Liver (tissue), 9 donors: Measurements from ENCODE around the gene CUTA. TPM values are rescaled to one million over a fixed set of nuclear protein-coding genes. Genes with fewer than 3 reads are reported as not detected.

ENCODE experiments used
- DNase-seq: peaks from one replicate; pipeline ENCODE4 v3.0.0-alpha.2; 2017; ENCODE audit warnings: low spot score
- H3K27ac ChIP-seq, 2 donors: one replicate each; pipeline ENCODE4 v1.7.0; 2013; ENCODE audit warnings: inconsistent platforms in 2 of 2, low read length in 2 of 2, control low read depth in 1 of 2, low read depth in 1 of 2, mild to moderate bottlenecking in 1 of 2
- H3K27me3 ChIP-seq, 4 donors: one replicate each; pipeline versions ENCODE4 v1.6.1 to v1.7.0; 2013; ENCODE audit warnings: low read length in 3 of 4, inconsistent platforms in 1 of 4, mild to moderate bottlenecking in 1 of 4, moderate library complexity in 1 of 4; ENCODE audit not compliant: control insufficient read depth in 4 of 4, insufficient read depth in 4 of 4
- H3K36me3 ChIP-seq, 4 donors: one replicate each; pipeline versions ENCODE4 v1.6.1 to v1.7.0; 2013; ENCODE audit warnings: low read length in 3 of 4, mild to moderate bottlenecking in 3 of 4, low read depth in 1 of 4, moderate library complexity in 1 of 4; ENCODE audit not compliant: control insufficient read depth in 4 of 4, insufficient read depth in 3 of 4
- H3K4me1 ChIP-seq, 4 donors: one replicate each; pipeline versions ENCODE4 v1.6.1 to v1.7.0; 2013; ENCODE audit warnings: low read length in 3 of 4, mild to moderate bottlenecking in 3 of 4, moderate library complexity in 1 of 4; ENCODE audit not compliant: control insufficient read depth in 4 of 4, insufficient read depth in 4 of 4
- H3K4me3 ChIP-seq, 3 donors: one replicate each; pipeline versions ENCODE4 v1.6.1 to v1.7.0; 2013; ENCODE audit warnings: low read length in 3 of 3, control low read depth in 1 of 3, low read depth in 1 of 3, mild to moderate bottlenecking in 1 of 3
- H3K9ac ChIP-seq, 2 donors: one replicate each; pipeline ENCODE4 v1.7.0; 2013; ENCODE audit warnings: low read length in 2 of 2, mild to moderate bottlenecking in 2 of 2, moderate library complexity in 2 of 2, control low read depth in 1 of 2, low read depth in 1 of 2
- H3K9me3 ChIP-seq, 4 donors: one replicate each; pipeline versions ENCODE4 v1.6.1 to v1.7.0; 2013; ENCODE audit warnings: low read length in 3 of 4; ENCODE audit not compliant: control insufficient read depth in 4 of 4
- FOXA1 ChIP-seq: IDR thresholded peaks from 2 replicates; pipeline ENCODE4 v1.6.1; 2016; ENCODE audit warnings: antibody characterized with exemption
- FOXA2 ChIP-seq: IDR thresholded peaks from 2 replicates; pipeline ENCODE4 v1.6.1; 2016; ENCODE audit warnings: antibody characterized with exemption
- GABPA ChIP-seq, 2 donors: IDR thresholded peaks in 1 of 2; conservative IDR thresholded peaks in 1 of 2; 2 replicates each; pipeline ENCODE4 v1.6.1; 2016; ENCODE audit warnings: antibody characterized with exemption in 2 of 2, mild to moderate bottlenecking in 1 of 2, moderate library complexity in 1 of 2
- HNF4G ChIP-seq: IDR thresholded peaks from 2 replicates; pipeline ENCODE4 v1.6.1; 2016; ENCODE audit warnings: antibody characterized with exemption
- JUND ChIP-seq, 2 donors: IDR thresholded peaks; 2 replicates each; pipeline ENCODE4 v1.6.1; 2016; ENCODE audit warnings: antibody characterized with exemption in 2 of 2
- RAD21 ChIP-seq, 2 donors: IDR thresholded peaks; 2 replicates each; pipeline ENCODE4 v1.6.1; 2016; ENCODE audit warnings: antibody characterized with exemption in 2 of 2, mild to moderate bottlenecking in 2 of 2
- TAF1 ChIP-seq: conservative IDR thresholded peaks from 2 replicates; pipeline ENCODE4 v1.6.1; 2016; ENCODE audit warnings: antibody characterized with exemption, mild to moderate bottlenecking
- YY1 ChIP-seq: IDR thresholded peaks from 2 replicates; pipeline ENCODE4 v1.6.1; 2016; ENCODE audit warnings: antibody characterized with exemption, mild to moderate bottlenecking
- WGBS: extraction: QIAGEN DNeasy Blood & Tissue Kit; methylation state at CpG from one replicate; pipeline ENCODE4 v1.1.7; 2013; 5-methylcytosine and 5-hydroxymethylcytosine counted together
- polyA plus RNA-seq, 2 donors: library from polyadenylated mRNA; stranded (reverse) in 1 of 2; unstranded in 1 of 2; fragments of 200-250 nt in 1 of 2; fragments of >200 nt in 1 of 2; fragmentation: Nextera tagmentation in 1 of 2; extraction: Ambion mirVana in 1 of 2; gene quantifications; one replicate each; pipeline versions ENCODE4 v1.2.1 to v1.2.3, GENCODE V29; 2013 to 2015
- total RNA-seq, 2 donors: library from RNA; depleted of rRNA; stranded (reverse); fragments of >200 nt; gene quantifications; one replicate each; pipeline ENCODE4 v1.2.3, GENCODE V29; 2014
- TF ChIP-seq, protein P1 (sequence below): IDR thresholded peaks from 2 replicates; pipeline ENCODE4 v1.6.1; 2016; ENCODE audit warnings: antibody characterized with exemption
- TF ChIP-seq, protein P2 (sequence below): fragments of 150-350 bp; IDR thresholded peaks from 2 replicates; pipeline ENCODE4 v1.5.1; 2017; ENCODE audit warnings: improper control_type of control experiment, low read depth, low read length; ENCODE audit not compliant: missing input control
- TF ChIP-seq, protein P3 (sequence below): IDR thresholded peaks from 2 replicates; pipeline ENCODE4 v1.6.1; 2016; ENCODE audit warnings: antibody characterized with exemption, mild to moderate bottlenecking
- donor health status: healthy.
- donor health status: healthy.
- donor health status: healthy.
- donor health status: healthy.
- donor health status: healthy.

The CUTA gene
- total and polyA plus RNA-seq, 4 donors, result 33.1 to 164 (median 93.2) TPM

DNA sequence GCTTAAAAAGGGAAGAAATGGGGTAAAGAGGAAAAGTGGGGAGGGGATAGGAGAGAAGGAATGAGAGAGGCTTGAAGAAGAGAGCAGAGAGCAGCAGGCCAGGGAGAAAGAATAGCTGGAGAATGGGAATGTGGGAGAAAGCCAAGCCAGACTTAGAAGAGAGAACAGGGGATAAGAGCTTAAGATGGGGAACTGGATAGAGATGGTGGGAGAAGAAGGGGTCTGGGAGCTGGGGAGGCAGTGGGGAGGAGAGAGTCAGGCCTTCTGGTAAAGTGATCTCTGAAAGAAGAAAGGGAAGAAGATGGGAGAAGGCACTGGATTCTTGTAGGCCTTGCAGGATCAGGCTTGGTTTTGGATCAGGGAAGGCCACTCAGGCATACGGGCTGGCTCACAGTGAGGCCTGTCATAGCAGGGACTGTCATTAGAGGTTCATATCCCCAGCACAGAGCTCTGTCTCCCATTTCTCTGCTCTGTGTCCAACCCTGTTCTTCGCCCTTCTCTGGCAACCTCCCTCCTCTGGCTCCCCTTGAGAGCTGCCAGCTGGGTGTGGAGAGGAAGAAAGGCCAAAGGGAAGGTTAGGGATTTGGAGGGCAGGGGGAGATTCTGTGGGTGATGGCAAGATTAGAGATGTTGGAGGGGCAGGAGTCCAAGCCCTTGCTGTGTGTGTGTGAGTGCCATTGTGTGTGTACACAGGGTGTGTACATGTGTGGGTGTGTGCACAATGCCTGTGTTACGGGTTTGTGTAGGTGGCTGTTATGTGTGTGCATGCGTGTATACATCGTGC lies 11.3 kb upstream of the CUTA start:
- no peak overlapping the region for H3K4me3 ChIP-seq
- H3K9ac ChIP-seq, result no peak overlapping the region
- H3K36me3 ChIP-seq, result no peaks in the 10 kb centered on the region
- TF ChIP-seq HNF4G (no peak), JUND (IDR thresholded peaks at IDR 0.05) (no peak), TAF1 (no peak), YY1 (no peak), FOXA1 (no peak), FOXA2 (no peak)
- TF ChIP-seq, protein P1, sequence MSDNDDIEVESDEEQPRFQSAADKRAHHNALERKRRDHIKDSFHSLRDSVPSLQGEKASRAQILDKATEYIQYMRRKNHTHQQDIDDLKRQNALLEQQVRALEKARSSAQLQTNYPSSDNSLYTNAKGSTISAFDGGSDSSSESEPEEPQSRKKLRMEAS, result no peak
- TF ChIP-seq, protein P2, sequence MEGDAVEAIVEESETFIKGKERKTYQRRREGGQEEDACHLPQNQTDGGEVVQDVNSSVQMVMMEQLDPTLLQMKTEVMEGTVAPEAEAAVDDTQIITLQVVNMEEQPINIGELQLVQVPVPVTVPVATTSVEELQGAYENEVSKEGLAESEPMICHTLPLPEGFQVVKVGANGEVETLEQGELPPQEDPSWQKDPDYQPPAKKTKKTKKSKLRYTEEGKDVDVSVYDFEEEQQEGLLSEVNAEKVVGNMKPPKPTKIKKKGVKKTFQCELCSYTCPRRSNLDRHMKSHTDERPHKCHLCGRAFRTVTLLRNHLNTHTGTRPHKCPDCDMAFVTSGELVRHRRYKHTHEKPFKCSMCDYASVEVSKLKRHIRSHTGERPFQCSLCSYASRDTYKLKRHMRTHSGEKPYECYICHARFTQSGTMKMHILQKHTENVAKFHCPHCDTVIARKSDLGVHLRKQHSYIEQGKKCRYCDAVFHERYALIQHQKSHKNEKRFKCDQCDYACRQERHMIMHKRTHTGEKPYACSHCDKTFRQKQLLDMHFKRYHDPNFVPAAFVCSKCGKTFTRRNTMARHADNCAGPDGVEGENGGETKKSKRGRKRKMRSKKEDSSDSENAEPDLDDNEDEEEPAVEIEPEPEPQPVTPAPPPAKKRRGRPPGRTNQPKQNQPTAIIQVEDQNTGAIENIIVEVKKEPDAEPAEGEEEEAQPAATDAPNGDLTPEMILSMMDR, result no peak
- TF ChIP-seq, protein P3, sequence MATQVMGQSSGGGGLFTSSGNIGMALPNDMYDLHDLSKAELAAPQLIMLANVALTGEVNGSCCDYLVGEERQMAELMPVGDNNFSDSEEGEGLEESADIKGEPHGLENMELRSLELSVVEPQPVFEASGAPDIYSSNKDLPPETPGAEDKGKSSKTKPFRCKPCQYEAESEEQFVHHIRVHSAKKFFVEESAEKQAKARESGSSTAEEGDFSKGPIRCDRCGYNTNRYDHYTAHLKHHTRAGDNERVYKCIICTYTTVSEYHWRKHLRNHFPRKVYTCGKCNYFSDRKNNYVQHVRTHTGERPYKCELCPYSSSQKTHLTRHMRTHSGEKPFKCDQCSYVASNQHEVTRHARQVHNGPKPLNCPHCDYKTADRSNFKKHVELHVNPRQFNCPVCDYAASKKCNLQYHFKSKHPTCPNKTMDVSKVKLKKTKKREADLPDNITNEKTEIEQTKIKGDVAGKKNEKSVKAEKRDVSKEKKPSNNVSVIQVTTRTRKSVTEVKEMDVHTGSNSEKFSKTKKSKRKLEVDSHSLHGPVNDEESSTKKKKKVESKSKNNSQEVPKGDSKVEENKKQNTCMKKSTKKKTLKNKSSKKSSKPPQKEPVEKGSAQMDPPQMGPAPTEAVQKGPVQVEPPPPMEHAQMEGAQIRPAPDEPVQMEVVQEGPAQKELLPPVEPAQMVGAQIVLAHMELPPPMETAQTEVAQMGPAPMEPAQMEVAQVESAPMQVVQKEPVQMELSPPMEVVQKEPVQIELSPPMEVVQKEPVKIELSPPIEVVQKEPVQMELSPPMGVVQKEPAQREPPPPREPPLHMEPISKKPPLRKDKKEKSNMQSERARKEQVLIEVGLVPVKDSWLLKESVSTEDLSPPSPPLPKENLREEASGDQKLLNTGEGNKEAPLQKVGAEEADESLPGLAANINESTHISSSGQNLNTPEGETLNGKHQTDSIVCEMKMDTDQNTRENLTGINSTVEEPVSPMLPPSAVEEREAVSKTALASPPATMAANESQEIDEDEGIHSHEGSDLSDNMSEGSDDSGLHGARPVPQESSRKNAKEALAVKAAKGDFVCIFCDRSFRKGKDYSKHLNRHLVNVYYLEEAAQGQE, result no peak
- no peaks in the 10 kb centered on the region for H3K27me3 ChIP-seq
- peak overlapping the region; percentile 23 to 27 for H3K27ac ChIP-seq
- WGBS, result 81% methylated on average over 5 of the region's 5 CpGs
- H3K9me3 ChIP-seq, result no peaks in the 10 kb centered on the region
- peaks cover 13 to 47% (median 28%) of the 10 kb centered on the region in 4 donors for H3K4me1 ChIP-seq
- no peak for DNase-seq

GRCh38 chr6:33428224-33428965 lies 10.5 kb upstream of the CUTA start:
- no peak for TF ChIP-seq FOXA2
- TF ChIP-seq, protein P2, result peak; percentile 36
- TF ChIP-seq HNF4G, result no peak
- TF ChIP-seq GABPA (IDR thresholded peaks at IDR 0.05 in 1 of 2, conservative IDR thresholded peaks at IDR 0.05 in 1 of 2), result no peak
- no peak for TF ChIP-seq TAF1
- no peak for TF ChIP-seq FOXA1
- TF ChIP-seq, protein P3, result no peak
- TF ChIP-seq RAD21 (IDR thresholded peaks at IDR 0.05), result peak in 1 of 2 donors; percentile 46
- Histone ChIP-seq H3K4me3 (peak overlapping the region in 2 of 3 donors; percentile 5 to 60), H3K9ac (no peak overlapping the region), H3K36me3 (no peaks in the 10 kb centered on the region), H3K27ac (peak overlapping the region; percentile 15 to 16), H3K4me1 (peaks cover 13 to 47% (median 28%) of the 10 kb centered on the region in 4 donors), H3K27me3 (no peaks in the 10 kb centered on the region), H3K9me3 (no peaks in the 10 kb centered on the region)
- 19% methylated on average over 33 of the region's 33 CpGs for WGBS
- no peak for DNase-seq
